IPS-15b (cell line): ENCODE results near the gene CSTF3.

Experiments used
- H3K27me3 ChIP-seq: one replicate; pipeline ENCODE4 v1.6.1; 2013; ENCODE audit warnings: low read length; ENCODE audit not compliant: control insufficient read depth, insufficient read depth
- H3K36me3 ChIP-seq: one replicate; pipeline ENCODE4 v1.6.1; 2013; ENCODE audit warnings: low read length; ENCODE audit not compliant: control insufficient read depth, insufficient read depth
- H3K4me1 ChIP-seq: one replicate; pipeline ENCODE4 v1.6.1; 2013; ENCODE audit warnings: mild to moderate bottlenecking, low read length; ENCODE audit not compliant: control insufficient read depth, insufficient read depth
- H3K4me3 ChIP-seq: one replicate; pipeline ENCODE4 v1.5.1; 2013; ENCODE audit warnings: low read depth, low read length
- H3K9ac ChIP-seq: one replicate; pipeline ENCODE4 v1.6.1; 2013; ENCODE audit warnings: low read depth, mild to moderate bottlenecking, low read length
- H3K9me3 ChIP-seq: one replicate; pipeline ENCODE4 v1.6.1; 2013; ENCODE audit warnings: mild to moderate bottlenecking, low read length; ENCODE audit not compliant: control insufficient read depth, insufficient read depth

The CSTF3 gene

DNA sequence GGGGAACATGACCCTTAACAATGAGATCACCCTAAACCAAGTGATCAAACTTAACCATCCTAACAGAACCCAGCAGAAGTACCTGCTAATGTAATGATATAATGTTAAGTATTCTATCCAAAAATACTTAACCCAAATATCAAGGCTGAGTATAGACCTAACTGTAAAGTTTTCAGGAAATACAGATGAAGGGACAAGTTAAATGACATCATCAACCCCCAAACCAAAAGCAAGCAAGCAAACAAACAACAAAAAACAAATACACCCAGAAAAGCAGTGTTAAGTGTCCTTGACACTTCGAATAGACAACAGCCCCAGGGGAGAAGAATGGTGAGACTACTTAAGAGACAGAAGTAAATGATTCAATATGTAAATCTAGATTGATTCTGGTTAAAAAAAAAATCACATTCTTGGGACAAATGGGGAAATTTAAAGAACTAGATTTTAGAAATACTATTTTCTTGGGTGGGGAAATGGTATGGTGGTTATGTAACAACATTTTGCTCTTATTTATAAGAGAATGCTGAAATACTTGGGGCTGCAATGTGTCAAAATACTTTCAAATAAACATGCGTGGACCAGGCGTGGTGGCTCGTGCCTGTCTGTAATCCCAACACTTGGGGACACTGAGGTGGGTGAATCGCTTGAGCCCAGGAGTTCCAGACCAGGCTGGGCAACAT lies 2.5 kb downstream of the CSTF3 start:
- Histone ChIP-seq H3K9ac (no peak overlapping the region), H3K4me1 (peaks cover 12% of the 10 kb centered on the region), H3K9me3 (no peaks in the 10 kb centered on the region), H3K36me3 (no peaks in the 10 kb centered on the region), H3K4me3 (peak overlapping the region; percentile 95), H3K27me3 (no peaks in the 10 kb centered on the region)

DNA sequence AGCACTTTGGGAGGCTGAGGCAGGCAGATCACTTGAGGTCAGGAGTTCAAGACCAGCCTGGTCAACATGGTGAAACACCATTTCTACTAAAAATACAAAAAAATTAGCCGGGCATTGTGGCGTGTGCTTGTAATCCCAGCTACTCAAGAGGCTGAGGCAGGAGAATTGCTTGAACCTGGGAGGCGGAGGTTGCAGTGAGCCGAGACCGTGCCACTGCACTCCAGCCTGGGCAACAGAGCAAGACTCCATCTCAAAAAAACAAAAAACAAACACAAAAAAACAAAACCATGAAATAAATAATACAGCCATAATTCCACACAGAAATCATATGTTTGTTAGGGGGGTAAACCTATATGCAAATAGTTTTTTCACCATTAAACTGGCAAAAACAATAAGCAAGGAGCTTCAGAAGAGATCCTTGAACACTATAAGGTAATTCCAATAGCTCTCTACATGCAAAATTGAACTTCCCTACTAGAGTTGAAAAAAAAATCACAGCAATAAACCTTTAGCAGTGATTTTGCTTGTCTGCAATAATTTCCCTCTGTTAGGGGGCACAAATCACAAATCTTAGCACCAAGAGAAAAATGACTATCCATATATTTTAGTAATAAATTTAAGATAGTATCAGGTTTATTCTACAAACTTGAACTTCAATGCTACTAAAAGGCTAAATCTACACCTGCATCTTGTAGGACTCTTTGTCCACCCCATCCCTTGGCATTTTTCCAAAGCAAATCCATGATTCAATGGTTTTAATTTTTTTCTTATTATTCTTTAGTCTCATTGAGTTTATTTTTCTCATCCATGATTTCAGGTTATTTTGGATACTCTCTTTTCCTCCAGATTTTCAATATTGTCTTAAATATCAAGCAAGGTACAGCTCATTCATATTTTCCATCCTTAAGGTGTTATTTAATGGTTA lies 3.9 kb downstream of the CSTF3 start:
- H3K9me3 ChIP-seq, result no peaks in the 10 kb centered on the region
- H3K27me3 ChIP-seq, result no peaks in the 10 kb centered on the region
- no peaks in the 10 kb centered on the region for H3K36me3 ChIP-seq
- peak overlapping the region; percentile 95 for H3K4me3 ChIP-seq
- H3K9ac ChIP-seq, result no peak overlapping the region
- H3K4me1 ChIP-seq, result peaks cover 12% of the 10 kb centered on the region

DNA sequence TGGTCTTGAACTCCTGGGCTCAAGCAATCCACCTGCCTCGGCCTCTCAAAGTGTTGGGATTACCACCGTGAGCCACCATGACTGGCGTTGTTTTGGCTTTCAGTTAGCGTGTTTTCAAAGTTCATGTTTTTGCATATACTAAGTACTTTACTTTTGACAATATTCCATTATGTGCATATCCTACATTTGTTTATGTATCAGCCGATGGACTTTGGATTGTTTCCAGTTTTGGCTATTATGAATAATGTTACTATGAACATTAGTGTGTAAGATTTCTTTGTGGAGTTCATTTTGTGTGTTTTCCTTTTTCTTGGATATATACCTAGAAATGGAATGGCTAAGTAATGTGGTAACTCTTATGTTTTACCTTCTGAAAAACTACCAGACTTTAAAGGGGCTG lies 9.9 kb downstream of the CSTF3 start:
- H3K9me3 ChIP-seq, result no peaks in the 10 kb centered on the region
- no peaks in the 10 kb centered on the region for H3K27me3 ChIP-seq
- H3K36me3 ChIP-seq, result no peaks in the 10 kb centered on the region
- H3K4me1 ChIP-seq, result peaks cover 2% of the 10 kb centered on the region
- no peak overlapping the region for H3K9ac ChIP-seq
- H3K4me3 ChIP-seq, result no peak overlapping the region

DNA sequence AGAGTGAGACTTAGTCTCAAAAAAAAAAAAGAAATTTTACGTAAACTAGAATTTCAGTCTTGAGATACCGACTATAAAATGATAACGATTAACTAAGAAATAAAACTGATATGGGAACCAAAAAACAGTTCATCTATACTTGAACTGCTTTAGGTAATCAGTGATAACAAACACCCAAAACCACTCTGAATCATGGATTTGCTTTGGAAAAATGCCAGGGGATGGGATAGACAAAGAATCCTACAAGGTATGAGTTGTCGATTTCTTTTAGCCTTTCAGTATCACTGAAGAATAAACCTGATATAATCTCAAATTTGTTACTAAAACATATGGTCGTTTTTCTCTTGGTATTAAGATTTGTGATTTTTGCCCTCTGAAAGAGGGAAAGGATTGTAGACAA lies 13.7 kb downstream of the CSTF3 start:
- H3K4me3 ChIP-seq, result no peak overlapping the region
- peaks cover 3% of the 10 kb centered on the region for H3K4me1 ChIP-seq
- no peak overlapping the region for H3K9ac ChIP-seq
- H3K36me3 ChIP-seq, result no peaks in the 10 kb centered on the region
- H3K9me3 ChIP-seq, result no peaks in the 10 kb centered on the region
- H3K27me3 ChIP-seq, result no peaks in the 10 kb centered on the region

DNA sequence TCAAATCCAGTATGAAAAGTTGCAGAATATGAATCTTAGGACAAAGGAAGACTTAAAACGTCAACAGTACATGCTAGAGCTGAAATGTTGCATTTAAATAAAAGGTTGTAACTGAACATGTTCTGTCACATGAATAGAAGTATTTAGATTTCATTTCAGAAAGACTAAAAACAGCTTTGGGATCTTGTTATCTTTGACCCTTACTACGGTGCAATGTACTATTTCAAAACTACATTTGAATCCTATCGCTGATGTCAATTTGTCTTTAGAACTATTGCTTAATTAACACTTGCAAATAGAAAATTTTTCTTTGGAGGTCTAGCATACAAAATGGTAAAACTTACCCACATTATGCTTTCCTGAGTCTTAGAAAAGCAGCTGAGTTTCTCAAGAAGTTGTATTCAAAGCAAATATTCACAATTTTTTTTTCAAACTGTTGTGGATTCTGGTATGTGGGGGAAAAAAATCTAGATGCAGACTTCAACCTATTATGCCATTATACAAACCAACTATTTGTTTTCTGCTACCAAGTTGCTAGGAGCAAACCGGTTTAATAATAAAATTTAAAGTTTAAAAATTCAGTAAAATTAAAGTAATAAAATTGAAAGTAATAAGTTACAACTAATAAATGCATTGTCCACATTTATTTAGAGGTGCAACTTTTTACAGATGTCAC lies 25.4 kb downstream of the CSTF3 start:
- H3K9ac ChIP-seq, result no peak overlapping the region
- H3K4me1 ChIP-seq, result peaks cover 24% of the 10 kb centered on the region
- no peak overlapping the region for H3K4me3 ChIP-seq
- no peaks in the 10 kb centered on the region for H3K36me3 ChIP-seq
- no peaks in the 10 kb centered on the region for H3K27me3 ChIP-seq
- no peaks in the 10 kb centered on the region for H3K9me3 ChIP-seq

DNA sequence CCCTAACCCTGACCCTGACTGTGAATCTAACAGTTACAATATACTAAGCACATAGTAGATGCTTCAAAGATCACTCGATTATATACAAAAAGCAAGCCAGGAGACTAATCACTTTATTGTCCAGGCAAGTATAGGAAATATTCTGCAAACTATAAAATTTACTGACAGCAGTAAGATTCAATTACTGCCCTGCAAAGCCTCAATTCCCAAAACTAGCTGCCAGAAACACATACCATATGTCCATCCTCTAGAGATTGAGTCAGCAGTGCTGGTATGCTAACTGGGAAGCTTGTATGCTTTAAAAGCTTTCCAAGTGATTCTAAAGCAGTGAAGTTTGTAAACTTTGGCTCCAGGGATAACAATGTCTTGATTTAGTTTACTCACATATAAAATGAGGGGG lies 26.1 kb downstream of the CSTF3 start:
- Histone ChIP-seq H3K4me3 (no peak overlapping the region), H3K27me3 (no peaks in the 10 kb centered on the region), H3K4me1 (peaks cover 24% of the 10 kb centered on the region), H3K36me3 (no peaks in the 10 kb centered on the region), H3K9me3 (no peaks in the 10 kb centered on the region), H3K9ac (peak overlapping the region; percentile 12)

DNA sequence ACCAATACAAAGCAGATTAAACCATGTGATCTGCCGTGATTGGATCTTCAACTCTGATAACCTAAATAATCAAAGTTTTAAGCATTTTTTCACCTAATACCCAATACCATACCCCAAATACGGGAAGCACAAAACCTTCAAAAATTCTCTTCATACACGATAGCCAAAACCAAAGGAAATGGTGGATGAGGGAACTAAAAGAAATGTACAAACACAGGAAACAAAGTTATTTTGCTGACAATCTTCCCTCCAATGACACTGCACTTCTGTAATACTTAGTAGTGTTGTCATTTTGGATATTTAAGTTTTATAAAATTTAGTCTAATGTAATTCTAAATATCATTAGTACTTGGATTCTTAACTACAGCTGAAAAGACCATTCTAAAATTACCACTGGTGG lies 27.0 kb downstream of the CSTF3 start:
- Histone ChIP-seq H3K27me3 (no peaks in the 10 kb centered on the region), H3K9ac (no peak overlapping the region)

DNA sequence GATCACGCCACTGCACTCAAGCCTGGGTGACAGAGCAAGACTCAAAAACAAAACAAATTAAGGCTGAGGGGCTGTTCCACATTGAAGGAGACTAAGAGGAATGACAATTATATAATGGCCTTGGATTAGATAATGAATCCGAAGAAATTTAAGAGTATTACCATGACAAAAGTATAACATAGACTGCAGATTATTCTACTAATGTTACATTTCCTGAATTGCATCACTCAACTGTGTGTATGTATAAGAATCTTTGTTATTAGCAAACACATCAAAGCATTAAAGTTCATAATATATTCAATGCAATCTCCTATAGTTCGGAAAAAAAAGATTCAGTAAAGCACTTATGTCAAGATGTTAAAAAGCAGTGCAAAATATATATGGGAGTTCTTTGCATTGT lies 27.5 kb downstream of the CSTF3 start:
- Histone ChIP-seq H3K9ac (no peak overlapping the region), H3K4me1 (peaks cover 24% of the 10 kb centered on the region), H3K36me3 (no peaks in the 10 kb centered on the region), H3K4me3 (no peak overlapping the region), H3K9me3 (no peaks in the 10 kb centered on the region), H3K27me3 (no peaks in the 10 kb centered on the region)

More for the DNA sequence above, 27.0 kb downstream of the CSTF3 start:
- peaks cover 24% of the 10 kb centered on the region for H3K4me1 ChIP-seq
- H3K4me3 ChIP-seq, result no peak overlapping the region
- H3K9me3 ChIP-seq, result no peaks in the 10 kb centered on the region
- no peaks in the 10 kb centered on the region for H3K36me3 ChIP-seq

DNA sequence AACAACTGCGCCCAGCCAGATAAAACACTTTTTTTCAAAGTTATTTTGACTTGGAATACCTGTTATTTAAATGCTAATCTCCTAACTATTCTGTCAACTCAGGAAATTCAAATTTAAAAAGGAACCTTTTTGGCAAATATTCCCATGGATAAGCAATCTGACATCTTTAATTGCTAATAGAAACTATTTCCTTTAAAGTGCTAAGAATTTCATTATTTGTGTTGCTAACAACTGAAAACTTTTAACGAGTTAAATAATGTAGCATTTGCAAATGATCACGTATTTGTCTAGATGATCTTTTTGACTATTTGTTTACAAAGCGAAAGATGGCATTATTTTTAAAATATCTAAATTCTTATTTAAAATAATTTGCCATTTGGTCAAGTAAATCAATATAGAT lies 28.8 kb downstream of the CSTF3 start:
- no peaks in the 10 kb centered on the region for H3K27me3 ChIP-seq
- H3K9ac ChIP-seq, result no peak overlapping the region
- H3K4me3 ChIP-seq, result no peak overlapping the region
- H3K4me1 ChIP-seq, result peaks cover 24% of the 10 kb centered on the region
- H3K36me3 ChIP-seq, result no peaks in the 10 kb centered on the region
- no peaks in the 10 kb centered on the region for H3K9me3 ChIP-seq

DNA sequence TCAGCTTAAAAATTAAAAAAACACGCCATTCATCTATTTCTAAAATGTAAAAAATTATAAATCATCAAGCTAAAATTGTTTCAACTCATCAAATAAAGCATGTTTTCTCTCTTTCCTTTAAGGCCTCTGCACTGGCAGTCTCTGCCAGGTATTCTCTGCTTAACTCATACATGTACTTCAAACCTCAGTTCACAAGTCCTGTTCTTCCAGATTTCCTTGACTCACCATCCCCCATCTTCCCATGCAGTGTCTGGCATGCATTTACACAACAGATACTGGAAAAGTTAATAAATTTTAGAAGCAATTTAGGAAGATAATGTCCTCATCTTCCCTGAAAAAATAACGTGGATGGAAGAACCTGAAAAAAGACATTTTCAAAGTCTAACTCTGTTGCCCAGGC lies 32.5 kb downstream of the CSTF3 start:
- Histone ChIP-seq H3K36me3 (no peaks in the 10 kb centered on the region), H3K27me3 (no peaks in the 10 kb centered on the region), H3K4me3 (no peak overlapping the region)

DNA sequence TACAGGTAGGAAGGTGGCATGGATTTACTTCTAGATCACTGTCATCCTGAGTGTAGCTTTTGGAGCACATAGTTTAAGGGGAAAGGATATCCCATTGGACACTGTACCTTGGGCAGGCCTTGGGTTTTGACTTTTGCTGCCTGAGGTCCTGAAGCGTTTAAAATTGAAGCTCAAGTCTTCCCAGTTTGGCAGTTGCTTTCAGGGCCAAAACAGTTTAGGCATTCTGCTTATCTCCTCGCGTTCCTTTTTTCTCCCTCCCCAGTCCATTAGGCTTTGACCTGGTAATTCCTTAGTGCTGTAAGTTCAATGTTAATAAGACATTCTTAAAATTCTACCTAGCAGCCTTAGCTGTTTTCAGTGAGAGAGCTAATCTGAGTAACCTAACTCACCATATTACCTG lies 35.7 kb downstream of the CSTF3 start:
- Histone ChIP-seq H3K4me1 (peaks cover 15% of the 10 kb centered on the region), H3K36me3 (no peaks in the 10 kb centered on the region), H3K9me3 (no peaks in the 10 kb centered on the region), H3K27me3 (no peaks in the 10 kb centered on the region), H3K9ac (no peak overlapping the region), H3K4me3 (no peak overlapping the region)

More for the DNA sequence above, 32.5 kb downstream of the CSTF3 start:
- Histone ChIP-seq H3K4me1 (peaks cover 12% of the 10 kb centered on the region), H3K9ac (no peak overlapping the region), H3K9me3 (no peaks in the 10 kb centered on the region)
